OCI-LY7 (cell line): ENCODE measurements around the gene OLFM2.

Source experiments
- CTCF ChIP-seq: fragments of 200-600 bp; sonication (generic); conservative IDR thresholded peaks from 2 replicates; pipeline ENCODE4 v1.5.1; 2014; ENCODE audit warnings: mild to moderate bottlenecking, antibody characterized with exemption, low read length, moderate library complexity, mixed read lengths
- EZH2phosphoT487 ChIP-seq: fragments of 200-600 bp; sonication (generic); IDR thresholded peaks from 2 replicates; pipeline ENCODE4 v1.6.1; 2018; ENCODE audit warnings: low read depth, borderline replicate concordance, mild to moderate bottlenecking, mixed run types, antibody characterized with exemption, low read length, moderate library complexity, mixed read lengths

- no peak for TF ChIP-seq CTCF
- no peak for TF ChIP-seq EZH2phosphoT487
Observed at GRCh38 chr19:9968820-9969687, 32.7 kb upstream of the OLFM2 start.
